GM12878 (cell line): ENCODE data around the gene NLRC3. TPM values are rescaled to one million over a fixed set of nuclear protein-coding genes. Genes with fewer than 3 reads are reported as not detected.

Experiments used
- ATAC-seq: fragments of 200-7000 bp; cut with Tn5 transposase; 3 replicates; pipeline ENCODE4 v1.9.1; 2020; ENCODE audit warnings: mild to moderate bottlenecking, moderate library complexity
- BruUV-seq: library from RNA; stranded (reverse); fragments of 400-500 nt; replicated peaks from 2 replicates; lab custom pipeline; 2021; lab: Mats Ljungman, UMichigan
- CTCF ChIA-PET: fragments of 300-600 bp; sonication (Branson Sonifier 250); formaldehyde crosslinking; extraction: SDS; loops from one replicate; lab custom pipeline; 2021; ENCODE audit warnings: inconsistent platforms; lab: Yijun Ruan, JAX
- POLR2A ChIA-PET: fragments of 350-600 bp; formaldehyde crosslinking; extraction: SDS; loops from one replicate; lab custom pipeline; 2021; ENCODE audit warnings: inconsistent platforms; lab: Charles Lee
- RAD21 ChIA-PET: fragments of 300-600 bp; sonication (Branson Sonifier 250); formaldehyde crosslinking; loops from one replicate; lab custom pipeline; 2023; ENCODE audit warnings: antibody characterized with exemption; ENCODE audit not compliant: unreplicated experiment; lab: Charles Lee
- SMC1A ChIA-PET: fragments of 300-600 bp; sonication (Branson Sonifier 250); formaldehyde crosslinking; loops from one replicate; lab custom pipeline; 2023; ENCODE audit not compliant: unreplicated experiment, uncharacterized antibody; lab: Charles Lee
- DNase-seq: peaks from one replicate; pipeline ENCODE4 v3.0.0-alpha.2; 2011; ENCODE audit warnings: low read depth, low spot score
- FAIRE-seq: peaks from 3 replicates; lab custom pipeline; 2011; peaks lifted over from hg19 to GRCh38; lab: Jason Lieb, UNC
- H2AFZ ChIP-seq: 2 replicates; pipeline ENCODE4 v1.6.0; 2011; ENCODE audit warnings: low read depth, low read length, control low read depth; ENCODE audit not compliant: control insufficient read depth
- H3K27ac ChIP-seq: 2 replicates; pipeline ENCODE4 v1.5.1; 2011; ENCODE audit warnings: control low read depth; ENCODE audit not compliant: control insufficient read depth, insufficient read depth
- H3K27me3 ChIP-seq, 2 experiments: replicated peaks in 1 of 2; 2 replicates each; pipeline versions ENCODE4 v1.6.0 to v1.6.1; 2011; ENCODE audit warnings: low read length in 1 of 2; ENCODE audit not compliant: control insufficient read depth in 2 of 2, insufficient read depth in 2 of 2
- H3K36me3 ChIP-seq, 2 experiments: 2 replicates each; pipeline ENCODE4 v1.5.1; 2011; ENCODE audit warnings: low read length in 1 of 2; ENCODE audit not compliant: control insufficient read depth in 2 of 2, insufficient read depth in 2 of 2
- H3K4me1 ChIP-seq: 2 replicates; pipeline ENCODE4 v1.6.1; 2011; ENCODE audit warnings: mild to moderate bottlenecking, low read length, moderate library complexity, mixed read lengths; ENCODE audit not compliant: control insufficient read depth, insufficient read depth
- H3K4me2 ChIP-seq: 2 replicates; pipeline ENCODE4 v1.6.0; 2011; ENCODE audit warnings: control low read depth; ENCODE audit not compliant: control insufficient read depth, insufficient read depth
- H3K4me3 ChIP-seq: fragments of 200-600 bp; sonication (generic); 2 replicates; pipeline ENCODE4 v1.5.1; 2016
- H3K79me2 ChIP-seq: 2 replicates; pipeline ENCODE4 v1.6.0; 2011; ENCODE audit warnings: low read length; ENCODE audit not compliant: control insufficient read depth, insufficient read depth
- H3K9ac ChIP-seq: 2 replicates; pipeline ENCODE4 v1.8.0; 2011; ENCODE audit warnings: low read length, control low read depth, mixed read lengths; ENCODE audit not compliant: control insufficient read depth, insufficient read depth
- H3K9me3 ChIP-seq: replicated peaks from 3 replicates; pipeline ENCODE4 v1.5.1; 2011; ENCODE audit warnings: mild to moderate bottlenecking, low read length; ENCODE audit not compliant: control insufficient read depth, insufficient read depth
- H4K20me1 ChIP-seq: 2 replicates; pipeline ENCODE4 v1.6.0; 2011; ENCODE audit not compliant: control insufficient read depth, insufficient read depth
- ATF7 ChIP-seq: fragments of 450-650 bp; IDR thresholded peaks from 2 replicates; pipeline ENCODE4 v1.6.1; 2016; ENCODE audit warnings: low read depth, mild to moderate bottlenecking
- ETV6 ChIP-seq, 2 experiments: fragments of 450-650 bp in 1 of 2; IDR thresholded peaks in 1 of 2; conservative IDR thresholded peaks in 1 of 2; 2 replicates each; pipeline ENCODE4 v1.6.1; 2014; ENCODE audit warnings: antibody characterized with exemption in 1 of 2, borderline replicate concordance in 1 of 2, low read depth in 1 of 2, mild to moderate bottlenecking in 1 of 2, moderate library complexity in 1 of 2
- EZH2 ChIP-seq: IDR thresholded peaks from 2 replicates; pipeline ENCODE4 v1.6.1; 2012; ENCODE audit warnings: low read depth, mild to moderate bottlenecking, control low read depth, inconsistent platforms, low read length, borderline replicate concordance; ENCODE audit not compliant: control insufficient read depth
- NBN ChIP-seq: fragments of 450-650 bp; IDR thresholded peaks from 2 replicates; pipeline ENCODE4 v1.6.1; 2016
- PML ChIP-seq: IDR thresholded peaks from 2 replicates; pipeline ENCODE4 v1.6.1; 2012; ENCODE audit warnings: low read length, inconsistent platforms
- POU2F2 ChIP-seq: IDR thresholded peaks from 3 replicates; pipeline ENCODE4 v1.6.1; 2011; ENCODE audit warnings: low read depth, mild to moderate bottlenecking, low read length, borderline replicate concordance
- RUNX3 ChIP-seq: IDR thresholded peaks from 2 replicates; pipeline ENCODE4 v1.6.1; 2012; ENCODE audit warnings: low read length, inconsistent platforms
- SIX5 ChIP-seq: IDR thresholded peaks from 2 replicates; pipeline ENCODE4 v1.6.1; 2011; ENCODE audit warnings: mild to moderate bottlenecking, low read depth, low read length, moderate library complexity; ENCODE audit not compliant: severe bottlenecking
- SREBF1 ChIP-seq: IDR thresholded peaks from 2 replicates; pipeline ENCODE4 v1.6.1; 2012; ENCODE audit warnings: mild to moderate bottlenecking, low read length
- SUPT20H ChIP-seq: IDR thresholded peaks from 2 replicates; pipeline ENCODE4 v1.6.1; 2011; ENCODE audit warnings: low read depth, mild to moderate bottlenecking, low read length, moderate library complexity, borderline replicate concordance; ENCODE audit not compliant: control insufficient read depth
- ZNF24 ChIP-seq: fragments of 450-650 bp; IDR thresholded peaks from 2 replicates; pipeline ENCODE4 v1.6.1; 2017; ENCODE audit warnings: antibody characterized with exemption, mild to moderate bottlenecking
- WGBS: methylation state at CpG from one replicate; pipeline ENCODE4 v1.1.6; 2016; ENCODE audit warnings: low lambda C conversion rate; ENCODE audit not compliant: insufficient replicate concordance, insufficient coverage; ENCODE audit errors: missing lambda C conversion rate; 5-methylcytosine and 5-hydroxymethylcytosine counted together
- in situ Hi-C: fragments of 300-500 bp; cut with MboI; formaldehyde crosslinking; loops from 9 replicates; pipeline ENCODE4 v1.14.3; 2018; ENCODE audit warnings: mixed read lengths
- intact Hi-C: fragments of 100-400 bp; cut with micrococcal nuclease; formaldehyde crosslinking; loops from one replicate; pipeline ENCODE4 v1.14.2; 2022; ENCODE audit not compliant: unreplicated experiment
- polyA plus RNA-seq, 11 experiments: library from polyadenylated mRNA; depleted of rRNA in 4 of 11; unstranded in 6 of 11; stranded (reverse) in 5 of 11; fragments of >200 nt; fragmentation: Nextera tagmentation in 4 of 11; fragmentation: Illumina TruSeq in 1 of 11; extraction: Ambion mirVana in 4 of 11; extraction: Trizol in 1 of 11; gene quantifications; 1 replicate in 1 of 11; 2 replicates in 10 of 11; pipeline versions ENCODE4 v1.2.1 to v1.2.3, GENCODE V29; 2011 to 2016; ENCODE audit warnings: inconsistent platforms in 2 of 11, missing spikeins in 2 of 11, low read depth in 1 of 11
- total RNA-seq, 4 experiments: library from RNA; depleted of rRNA in 3 of 4; stranded (reverse); fragments of >200 nt in 3 of 4; fragmentation: Illumina TruSeq in 1 of 4; extraction: Trizol in 1 of 4; gene quantifications; 2 replicates each; pipeline versions ENCODE4 v1.2.1 to v1.2.3, GENCODE V29; 2013 to 2021

The NLRC3 gene
- total and polyA plus RNA-seq, 10 of the 15 experiments (the other 5 are each of a cell fraction or from before 2014, with no cell fraction given): 2.2 to 17.8 (median 7.6) TPM

DNA sequence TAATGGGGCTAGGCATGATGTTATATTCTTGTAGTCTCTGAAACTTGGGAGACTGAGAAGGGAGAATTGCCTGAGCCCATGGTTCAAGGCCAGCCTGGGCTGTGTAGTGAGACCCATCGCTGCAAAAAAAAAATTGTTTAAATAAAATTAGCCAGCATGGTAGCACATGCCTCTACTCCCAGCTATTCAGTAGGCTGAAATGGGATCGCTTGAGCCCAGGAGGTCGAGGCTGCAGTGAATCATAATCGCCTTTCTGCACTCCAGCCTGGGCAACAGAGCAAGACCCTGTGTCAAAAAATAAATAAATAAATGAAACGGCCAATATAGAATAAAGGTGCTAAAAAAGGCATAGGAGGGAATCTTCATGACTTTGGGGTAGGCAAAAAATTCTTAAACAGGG, 48.1 kb upstream of the NLRC3 start:
- DNase-seq (no peak), FAIRE-seq (no peak), ATAC-seq (no peak)
- in situ Hi-C loops: no loop called here
- Histone ChIP-seq H3K9me3 (no peaks in the 10 kb centered on the region), H3K4me2 (peak overlapping the region; percentile 85), H3K27ac (peak overlapping the region; percentile 82), H3K4me1 (peaks cover 41% of the 10 kb centered on the region), H3K36me3 (no peaks in the 10 kb centered on the region), H3K4me3 (no peak overlapping the region), H3K27me3 (no peaks in the 10 kb centered on the region), H4K20me1 (no peaks in the 10 kb centered on the region), H3K79me2 (peaks cover 3% of the 10 kb centered on the region), H3K9ac (no peak overlapping the region), H2AFZ (no peak overlapping the region)
- ChIA-PET RAD21 (no interaction called here), CTCF (no interaction called here), POLR2A (interaction anchor here (1.8 kb wide), 1 partner anchor 9 kb away, joined by 4 read pairs; no protein-coding TSS in a partner anchor), SMC1A (interaction anchor here (1.1 to 1.2 kb wide), 2 partner anchors 11 to 14 kb away, joined by 3 read pairs; partner anchors contain the start of gene SLX4)
- intact Hi-C loops: no loop called here
- 69% methylated on average over 5 of the region's 5 CpGs for WGBS
- TF ChIP-seq ZNF24: no peak
- TF ChIP-seq ETV6 (conservative IDR thresholded peaks at IDR 0.05 in 1 of 2, IDR thresholded peaks at IDR 0.05 in 1 of 2; ENCODE audit: borderline replicate concordance in 1 of 2, low read depth in 1 of 2): no peak
- TF ChIP-seq EZH2: no peak
- no TSS peak for BruUV-seq

DNA sequence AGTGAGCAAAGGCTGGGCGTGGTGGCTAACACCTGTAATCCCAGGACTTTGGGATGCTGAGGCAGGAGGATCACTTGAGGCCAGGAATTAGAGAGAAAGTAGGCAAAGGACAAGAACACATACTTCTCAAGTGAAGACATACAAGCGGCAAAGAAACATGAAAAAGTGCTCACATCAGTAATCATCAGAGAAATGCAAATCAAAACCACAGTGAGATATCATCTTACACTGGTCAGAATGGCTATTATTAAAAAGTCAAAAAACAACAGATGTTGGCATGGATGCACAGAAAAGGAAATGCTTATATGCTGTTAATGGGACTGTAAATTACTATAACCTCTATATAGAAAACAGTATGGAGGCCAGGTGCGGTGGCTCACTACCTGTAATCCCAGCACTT, 46.4 kb upstream of the NLRC3 start:
- Histone ChIP-seq H3K4me1 (peaks cover 42% of the 10 kb centered on the region), H3K27me3 (no peaks in the 10 kb centered on the region), H3K4me3 (peak overlapping the region; percentile 53), H4K20me1 (no peaks in the 10 kb centered on the region), H2AFZ (peak overlapping the region; percentile 22), H3K9me3 (no peaks in the 10 kb centered on the region), H3K9ac (peak overlapping the region; percentile 60), H3K27ac (peak overlapping the region; percentile 85)
- ATAC-seq: peak; percentile 71
- ChIA-PET POLR2A (no interaction called here), RAD21 (no interaction called here)
- intact Hi-C loops: no loop called here
- WGBS: 0% methylated on average over 3 of the region's 3 CpGs
- TF ChIP-seq POU2F2 (peak; percentile 76; the same call in 2 of the 3 replicates), RUNX3 (peak; percentile 81), NBN (0 out of 2 replicates have a peak, but pooled peaks have one; percentile 19), SREBF1 (no peak), SIX5 (peak; percentile 20), ATF7 (0 out of 2 replicates have a peak, but pooled peaks have one; percentile 25), PML (no peak), SUPT20H (no peak)
- TF ChIP-seq, all 136 proteins: peak for 5
- BruUV-seq: no TSS peak
- H3K79me2 ChIP-seq: peaks cover 8% of the 10 kb centered on the region
- CTCF ChIA-PET: no interaction called here
- H3K36me3 ChIP-seq: no peaks in the 10 kb centered on the region
- in situ Hi-C loops: no loop called here
- SMC1A ChIA-PET: no interaction called here
- peak overlapping the region; percentile 99 for H3K4me2 ChIP-seq
- DNase-seq: no peak
- no peak for FAIRE-seq
